NCI-H2107 (cell line): ENCODE data around the gene OR4D11.

Experiments
- DNase-seq: peaks from one replicate; lab custom pipeline; 2025; lab: John Stamatoyannopoulos, UW

OR4D11 gene

DNA sequence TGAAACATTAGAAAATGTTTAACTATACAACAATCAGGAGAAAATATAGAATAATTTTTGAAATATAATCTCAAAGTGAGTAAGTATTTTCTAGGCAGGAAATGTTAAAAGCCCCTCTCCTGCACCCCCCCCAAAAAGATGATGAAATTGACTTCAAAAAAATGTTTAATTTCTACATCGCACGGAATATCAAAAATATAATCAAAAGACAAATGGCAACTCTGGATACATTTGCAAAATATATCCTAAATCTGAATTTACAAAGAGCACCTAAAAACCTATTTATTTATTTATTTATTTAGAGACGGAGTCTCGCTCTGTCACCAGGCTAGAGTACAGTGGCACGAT is 44.9 kb downstream of the OR4D11 start:
- no peak for DNase-seq

DNA sequence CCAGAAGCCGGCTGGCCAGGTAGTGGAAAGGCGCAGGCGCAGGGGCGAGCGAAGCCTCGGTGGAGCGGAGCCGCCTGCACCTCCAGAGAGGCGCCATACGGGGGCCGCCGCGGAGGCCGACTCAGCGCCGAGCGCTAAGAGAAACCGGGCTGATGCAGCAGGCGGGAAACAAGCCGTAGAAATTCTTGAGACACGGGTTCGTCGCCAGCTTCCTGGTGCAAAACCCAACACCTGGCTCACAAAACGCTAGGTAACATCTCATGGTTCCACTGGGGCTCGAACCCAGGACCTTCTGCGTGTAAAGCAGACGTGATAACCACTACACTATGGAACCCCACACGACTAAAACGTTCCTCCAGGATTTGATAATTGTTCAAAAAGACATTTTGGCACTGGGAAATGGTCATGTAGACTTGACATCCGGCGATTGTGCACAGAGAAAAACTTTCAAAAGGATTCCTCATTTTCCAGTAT is 47.0 kb downstream of the OR4D11 start:
- peak; percentile 89 for DNase-seq

DNA sequence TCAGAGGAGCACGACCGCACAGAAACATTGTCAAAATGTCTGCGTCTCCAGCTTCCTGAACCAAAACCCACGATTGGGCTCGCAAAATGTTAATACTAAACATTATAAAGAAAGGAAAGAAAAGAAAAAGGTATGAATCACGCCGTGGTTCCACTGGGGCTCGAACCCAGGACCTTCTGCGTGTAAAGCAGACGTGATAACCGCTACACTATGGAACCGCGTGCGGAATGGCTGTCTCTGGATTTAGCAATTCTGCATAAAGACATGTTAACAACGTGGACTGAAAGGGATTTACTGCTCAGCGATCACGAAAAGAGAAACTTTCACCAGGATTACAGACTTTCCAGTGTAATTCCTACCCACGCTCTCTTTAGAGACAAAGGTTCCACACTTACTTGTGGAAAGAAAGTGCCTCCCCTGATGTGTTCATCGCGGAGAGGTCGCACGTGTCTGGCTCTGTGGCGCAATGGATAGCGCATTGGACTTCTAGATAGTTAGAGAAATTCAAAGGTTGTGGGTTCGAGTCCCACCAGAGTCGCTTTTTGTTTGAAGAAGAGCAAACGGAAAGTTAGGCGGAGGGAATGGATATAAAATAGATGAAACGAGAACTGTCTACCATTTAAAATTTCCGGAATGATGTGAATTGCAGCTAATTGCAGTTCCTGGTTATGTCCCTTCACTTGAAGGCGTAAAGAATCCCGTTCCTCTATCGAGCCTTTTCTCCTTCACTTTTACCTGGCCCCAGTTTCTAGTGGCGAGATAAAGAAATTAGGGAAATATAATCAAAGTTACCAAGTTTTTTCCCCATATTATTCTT is 47.7 kb downstream of the OR4D11 start:
- peak; percentile 77 for DNase-seq

DNA sequence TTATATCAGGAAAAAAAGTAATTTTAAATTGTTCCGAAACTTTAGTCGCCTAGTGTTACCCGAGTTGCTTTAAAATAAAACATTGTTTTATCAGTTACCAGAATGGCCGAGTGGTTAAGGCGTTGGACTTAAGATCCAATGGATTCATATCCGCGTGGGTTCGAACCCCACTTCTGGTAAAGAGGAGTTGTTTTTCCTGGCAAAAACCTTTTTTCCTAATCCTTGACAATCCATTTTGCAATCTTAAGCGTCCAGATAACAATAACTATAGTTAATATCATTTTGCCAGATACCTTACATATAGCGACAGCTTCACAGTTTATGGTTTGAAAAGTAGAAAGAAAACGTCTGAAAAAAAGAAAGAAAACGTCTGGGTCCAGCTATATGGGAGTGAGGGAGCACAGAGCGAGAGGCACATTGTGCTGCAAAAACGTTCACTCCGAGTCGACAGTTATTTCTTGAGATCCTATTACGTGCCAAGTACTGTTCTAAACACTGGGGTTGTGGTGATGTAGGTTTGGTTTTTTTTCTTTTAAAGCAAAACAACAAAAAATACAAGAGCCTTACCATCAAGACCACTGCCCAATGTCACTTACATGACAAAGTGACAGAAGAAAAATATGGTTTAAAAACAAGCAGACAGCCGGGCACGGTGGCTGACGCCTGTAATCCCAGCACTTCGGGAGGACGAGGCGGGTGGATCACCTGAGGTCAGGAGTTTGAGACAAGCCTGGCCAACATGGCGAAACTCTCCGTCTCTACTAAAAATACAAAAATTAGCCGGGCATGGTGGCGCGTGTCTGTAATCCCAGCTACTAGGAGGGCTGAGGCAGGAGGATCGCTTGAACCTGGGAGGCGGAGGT is 48.5 kb downstream of the OR4D11 start:
- no peak for DNase-seq

DNA sequence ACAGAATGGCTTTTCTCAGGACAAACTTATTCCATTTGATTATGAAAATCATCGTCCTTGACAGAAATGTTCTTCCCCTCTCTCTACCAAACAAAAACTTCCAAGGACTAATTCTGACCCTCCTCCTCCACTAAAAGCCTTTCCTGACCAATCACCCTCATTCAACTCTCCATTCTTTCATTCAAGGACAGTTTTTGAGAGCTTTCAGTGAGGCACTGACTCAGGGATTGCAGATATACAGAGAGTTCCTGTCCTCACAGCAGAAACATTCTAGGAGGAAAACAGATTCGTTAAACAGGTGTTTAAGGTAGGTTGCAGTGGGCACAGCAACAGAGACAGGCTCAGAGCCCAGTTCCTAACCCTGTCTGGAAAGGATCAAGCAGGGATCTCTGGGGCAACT is 49.5 kb downstream of the OR4D11 start:
- no peak for DNase-seq

DNA sequence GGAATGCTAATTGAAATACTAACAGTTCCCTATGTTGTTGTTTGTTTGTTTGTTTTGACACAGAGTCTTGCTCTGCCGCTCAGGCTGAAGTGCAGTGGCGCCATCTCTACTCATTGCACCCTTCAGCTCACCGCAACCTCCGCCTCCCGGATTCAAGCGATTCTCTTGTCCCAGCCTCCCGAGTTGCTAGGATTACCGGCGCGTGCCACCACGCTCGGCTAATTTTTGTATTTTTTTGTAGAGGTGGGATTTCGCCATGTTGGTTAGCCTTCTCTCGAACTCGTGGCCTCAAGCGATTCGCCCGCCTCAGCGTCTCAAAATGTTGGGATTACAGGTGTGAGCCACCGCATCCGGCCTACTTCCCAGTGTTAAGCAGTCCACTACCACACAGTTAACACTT is 49.9 kb downstream of the OR4D11 start:
- DNase-seq = no peak
